ENCODE results near the gene HTN1. TPM values are rescaled to one million over a fixed set of nuclear protein-coding genes. Genes with fewer than 3 reads are reported as not detected.

HTN1 gene
- polyA plus RNA-seq, 1 donor from 2014 or later: not detected

GRCh38 chr4:70099206-70099605, 49.0 kb downstream of the HTN1 start:
- no peak for TF ChIP-seq CTCF (IDR thresholded peaks at IDR 0.05; ENCODE audit: poor library complexity, severe bottlenecking)
- no peak for TF ChIP-seq SMC3 (conservative IDR thresholded peaks at IDR 0.05; ENCODE audit: poor library complexity)
- no peak for TF ChIP-seq TAF1 (IDR thresholded peaks at IDR 0.05; ENCODE audit: low read depth)
- no peak for TF ChIP-seq EP300 (conservative IDR thresholded peaks at IDR 0.05; ENCODE audit: poor library complexity, severe bottlenecking)
- TF ChIP-seq, protein P1, sequence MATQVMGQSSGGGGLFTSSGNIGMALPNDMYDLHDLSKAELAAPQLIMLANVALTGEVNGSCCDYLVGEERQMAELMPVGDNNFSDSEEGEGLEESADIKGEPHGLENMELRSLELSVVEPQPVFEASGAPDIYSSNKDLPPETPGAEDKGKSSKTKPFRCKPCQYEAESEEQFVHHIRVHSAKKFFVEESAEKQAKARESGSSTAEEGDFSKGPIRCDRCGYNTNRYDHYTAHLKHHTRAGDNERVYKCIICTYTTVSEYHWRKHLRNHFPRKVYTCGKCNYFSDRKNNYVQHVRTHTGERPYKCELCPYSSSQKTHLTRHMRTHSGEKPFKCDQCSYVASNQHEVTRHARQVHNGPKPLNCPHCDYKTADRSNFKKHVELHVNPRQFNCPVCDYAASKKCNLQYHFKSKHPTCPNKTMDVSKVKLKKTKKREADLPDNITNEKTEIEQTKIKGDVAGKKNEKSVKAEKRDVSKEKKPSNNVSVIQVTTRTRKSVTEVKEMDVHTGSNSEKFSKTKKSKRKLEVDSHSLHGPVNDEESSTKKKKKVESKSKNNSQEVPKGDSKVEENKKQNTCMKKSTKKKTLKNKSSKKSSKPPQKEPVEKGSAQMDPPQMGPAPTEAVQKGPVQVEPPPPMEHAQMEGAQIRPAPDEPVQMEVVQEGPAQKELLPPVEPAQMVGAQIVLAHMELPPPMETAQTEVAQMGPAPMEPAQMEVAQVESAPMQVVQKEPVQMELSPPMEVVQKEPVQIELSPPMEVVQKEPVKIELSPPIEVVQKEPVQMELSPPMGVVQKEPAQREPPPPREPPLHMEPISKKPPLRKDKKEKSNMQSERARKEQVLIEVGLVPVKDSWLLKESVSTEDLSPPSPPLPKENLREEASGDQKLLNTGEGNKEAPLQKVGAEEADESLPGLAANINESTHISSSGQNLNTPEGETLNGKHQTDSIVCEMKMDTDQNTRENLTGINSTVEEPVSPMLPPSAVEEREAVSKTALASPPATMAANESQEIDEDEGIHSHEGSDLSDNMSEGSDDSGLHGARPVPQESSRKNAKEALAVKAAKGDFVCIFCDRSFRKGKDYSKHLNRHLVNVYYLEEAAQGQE (IDR thresholded peaks at IDR 0.05; ENCODE audit: borderline replicate concordance): no peak
- no peak for TF ChIP-seq MXI1 (conservative IDR thresholded peaks at IDR 0.05; ENCODE audit: poor library complexity, severe bottlenecking)
- no peak for TF ChIP-seq RAD21 (conservative IDR thresholded peaks at IDR 0.05)
- no peak for TF ChIP-seq EZH2 (IDR thresholded peaks at IDR 0.05; ENCODE audit: borderline replicate concordance, insufficient read depth, low read length, poor library complexity, severe bottlenecking)
- no peak for TF ChIP-seq POLR2AphosphoS5 (IDR thresholded peaks at IDR 0.05)
- H3K4me2 ChIP-seq (ENCODE audit: low read length): no peak overlapping the region
- H3K9me2 ChIP-seq (ENCODE audit: insufficient read depth, low read length): no peaks in the 10 kb centered on the region
- H3K36me3 ChIP-seq (ENCODE audit: insufficient read depth, low read length): no peaks in the 10 kb centered on the region
- H4K20me1 ChIP-seq (ENCODE audit: insufficient read depth): no peaks in the 10 kb centered on the region
- H3K79me2 ChIP-seq (replicated peaks; ENCODE audit: insufficient read depth, low read length): no peaks in the 10 kb centered on the region
- H2AFZ ChIP-seq (ENCODE audit: low read depth, low read length): no peak overlapping the region
- no peaks in the 10 kb centered on the region for H3K9me3 ChIP-seq (ENCODE audit: low read length)
- no peak overlapping the region for H3K27ac ChIP-seq (ENCODE audit: low read length)
- H3K4me3 ChIP-seq (ENCODE audit: low read length): no peak overlapping the region
- no peaks in the 10 kb centered on the region for H3K27me3 ChIP-seq (ENCODE audit: insufficient read depth, low read depth, low read length)
- no peak overlapping the region for H3K9ac ChIP-seq (ENCODE audit: low read length)
- no peaks in the 10 kb centered on the region for H3F3A ChIP-seq (ENCODE audit: insufficient read depth, low read length, poor library complexity, severe bottlenecking)

Other genes with a start within 250 kb of the HTN1 start
- not detected in 2 replicates for gene SULT1E1, start 190.3 kb upstream of the HTN1 start, polyA plus RNA-seq
- gene CSN1S1, start 119.4 kb upstream of the HTN1 start, polyA plus RNA-seq: not detected in 2 replicates
- not detected in 2 replicates for gene CSN2, start 84.7 kb upstream of the HTN1 start, polyA plus RNA-seq
- not detected in 2 replicates for gene STATH, start 54.5 kb upstream of the HTN1 start, polyA plus RNA-seq
- not detected in 2 replicates for gene HTN3, start 22.0 kb upstream of the HTN1 start, polyA plus RNA-seq
- not detected in 2 replicates for gene PRR27, start 103.8 kb downstream of the HTN1 start, polyA plus RNA-seq
- not detected in 2 replicates for gene ODAM, start 145.3 kb downstream of the HTN1 start, polyA plus RNA-seq
- gene FDCSP, start 175.7 kb downstream of the HTN1 start, polyA plus RNA-seq: not detected in 2 replicates
- not detected in 2 replicates for gene CSN3, start 192.2 kb downstream of the HTN1 start, polyA plus RNA-seq

All from neural cell (in vitro differentiated cells).